MG63 (cell line): ENCODE results near the gene FOXA3. TPM values are rescaled to one million over a fixed set of nuclear protein-coding genes. Genes with fewer than 3 reads are reported as not detected.
A peak's percentile ranks its signal among the peaks of the same experiment; 100 is the strongest.

Experiments
- DNase-seq: peaks from one replicate; pipeline ENCODE4 v3.0.0-alpha.2; 2020
- H3K27me3 ChIP-seq: fragments of 250-450 bp; sonication (Bioruptor Pico); 2 replicates; pipeline ENCODE4 v1.5.1; 2020; ENCODE audit warnings: mild to moderate bottlenecking, moderate library complexity
- H3K36me3 ChIP-seq: fragments of 250-450 bp; sonication (Bioruptor Pico); 2 replicates; pipeline ENCODE4 v1.5.1; 2020; ENCODE audit warnings: mild to moderate bottlenecking, moderate library complexity
- H3K4me3 ChIP-seq: fragments of 250-450 bp; sonication (Bioruptor Pico); 2 replicates; pipeline ENCODE4 v1.5.1; 2020; ENCODE audit warnings: mild to moderate bottlenecking, moderate library complexity
- H3K9me3 ChIP-seq: fragments of 250-450 bp; sonication (Bioruptor Pico); 2 replicates; pipeline ENCODE4 v1.5.1; 2020; ENCODE audit warnings: mild to moderate bottlenecking, moderate library complexity
- total RNA-seq: library from RNA; depleted of rRNA; stranded (reverse); fragments of >200 nt; shearing (Covaris generic); gene quantifications from 2 replicates; pipeline ENCODE4 v1.2.3, GENCODE V29; 2014; ENCODE audit warnings: low replicate concordance

FOXA3 gene
- total RNA-seq, 1 experiment from 2014 or later, result not detected

- Histone ChIP-seq H3K4me3 (no peak overlapping the region), H3K9me3 (no peaks in the 10 kb centered on the region), H3K36me3 (peaks cover 35% of the 10 kb centered on the region), H3K27me3 (no peaks in the 10 kb centered on the region)
- DNase-seq, result no peak
Measured at GRCh38 chr19:45899253-45899652, 35.1 kb downstream of the FOXA3 start.

DNA sequence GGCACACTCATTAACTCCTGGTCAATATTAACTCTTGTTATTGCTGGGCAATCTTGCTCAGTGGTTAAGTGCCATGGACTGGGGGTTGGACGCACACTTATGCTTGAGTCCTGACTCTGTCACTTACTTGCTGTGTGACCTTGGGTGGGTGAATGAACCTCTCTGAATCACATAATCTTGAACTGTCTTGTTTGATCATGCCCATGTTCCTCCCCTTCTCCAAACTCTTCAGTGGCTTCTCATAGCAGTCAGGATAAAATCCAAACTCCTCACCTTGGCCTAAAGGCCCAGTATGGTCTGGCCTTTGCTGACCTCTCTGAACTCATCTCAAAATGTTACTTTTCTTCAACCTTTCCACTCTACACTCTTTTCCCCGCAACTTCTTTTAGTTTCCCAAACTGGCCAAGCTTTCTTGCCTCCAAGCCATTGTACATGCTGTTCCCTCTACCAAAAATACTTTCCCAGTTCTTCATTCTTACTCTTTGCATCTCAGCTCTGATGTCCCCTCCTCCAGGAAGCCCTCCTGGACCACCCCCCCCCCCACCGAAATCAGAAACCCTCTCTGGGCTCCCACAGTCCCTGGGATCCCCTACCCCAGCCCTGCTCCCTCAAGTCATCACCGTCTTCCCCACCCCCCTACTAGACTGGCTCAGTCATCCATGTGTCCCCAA is 35.9 kb downstream of the FOXA3 start:
- Histone ChIP-seq H3K4me3 (no peak overlapping the region), H3K36me3 (peaks cover 35% of the 10 kb centered on the region), H3K27me3 (no peaks in the 10 kb centered on the region), H3K9me3 (no peaks in the 10 kb centered on the region)
- no peak for DNase-seq

GRCh38 chr19:45900738-45901431 is 36.8 kb downstream of the FOXA3 start:
- Histone ChIP-seq H3K4me3 (peak overlapping the region; percentile 68), H3K36me3 (peaks cover 33% of the 10 kb centered on the region), H3K27me3 (no peaks in the 10 kb centered on the region), H3K9me3 (no peaks in the 10 kb centered on the region)
- DNase-seq, result no peak

DNA sequence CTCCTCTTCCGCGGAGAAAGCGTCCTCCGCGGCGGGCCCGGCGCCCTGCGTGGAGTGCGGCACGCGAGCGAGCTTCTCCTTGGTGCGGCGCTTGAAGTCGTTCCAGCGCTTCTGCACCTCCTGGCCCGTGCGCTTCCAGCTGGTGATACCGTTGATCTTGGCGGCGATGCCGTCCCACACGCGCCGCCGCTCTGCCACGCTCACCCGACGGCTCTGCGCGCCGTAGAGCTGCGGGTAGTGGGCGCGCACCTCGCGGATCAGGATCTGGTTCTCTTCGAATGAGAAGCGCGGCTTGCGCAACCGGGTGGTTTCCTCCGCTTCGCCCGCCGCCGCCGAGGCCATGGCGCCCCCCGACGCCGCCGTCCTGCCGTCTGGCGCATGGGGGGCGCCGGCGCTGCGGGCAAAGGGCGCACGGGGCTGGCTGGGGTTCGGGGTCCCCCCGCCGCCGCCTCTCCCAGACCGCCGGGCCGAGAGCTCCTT is 37.3 kb downstream of the FOXA3 start:
- DNase-seq, result peak; percentile 22
- H3K36me3 ChIP-seq, result peaks cover 33% of the 10 kb centered on the region
- no peaks in the 10 kb centered on the region for H3K27me3 ChIP-seq
- H3K4me3 ChIP-seq, result peak overlapping the region; percentile 68
- H3K9me3 ChIP-seq, result no peaks in the 10 kb centered on the region

DNA sequence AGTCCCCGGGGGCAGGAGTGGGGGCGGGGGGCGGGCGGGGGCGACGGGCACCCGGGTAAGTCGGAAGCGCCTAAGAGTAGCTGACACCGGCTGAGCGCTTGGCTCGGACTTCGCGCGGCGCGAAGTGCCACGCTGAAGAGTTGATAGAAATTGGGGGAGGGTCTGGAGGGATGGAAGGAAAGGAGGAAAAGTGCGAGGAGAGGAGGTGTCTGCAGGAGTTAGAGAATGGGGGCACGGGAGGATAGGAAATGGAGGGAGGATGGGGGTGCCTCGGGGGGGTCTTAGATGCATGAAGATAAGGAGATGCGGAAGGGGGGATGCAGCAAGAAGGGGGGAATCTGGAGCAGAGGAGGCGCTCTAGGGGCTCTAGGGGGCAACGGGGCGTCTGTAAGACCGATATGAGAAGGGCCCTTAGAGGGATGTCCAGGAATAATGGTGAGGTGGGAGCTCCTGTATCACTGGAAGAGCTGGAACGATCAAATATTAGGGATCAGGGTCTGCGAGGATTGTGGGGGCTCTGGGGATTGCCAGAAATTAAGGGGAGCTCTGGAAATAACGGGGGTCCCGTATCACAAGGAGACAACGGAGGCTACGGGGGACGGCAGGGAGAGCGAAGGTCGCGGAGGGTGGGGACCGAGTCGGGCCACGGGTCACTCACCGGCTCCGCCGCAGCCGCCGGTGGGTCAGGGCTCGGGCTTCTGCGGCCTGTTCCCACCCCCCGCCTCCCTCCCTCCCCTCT is 38.0 kb downstream of the FOXA3 start, which contains the start of gene MYPOP:
MYPOP (minus strand) TSS at position 702 of the 739 bp plus-strand sequence. CDS start 840 bp downstream, outside the sequence.
- no peak for DNase-seq
- Histone ChIP-seq H3K9me3 (no peaks in the 10 kb centered on the region), H3K27me3 (no peaks in the 10 kb centered on the region), H3K4me3 (peak within 1 kb of the TSS; percentile 68), H3K36me3 (peaks cover 30% of the 10 kb centered on the region)

DNA sequence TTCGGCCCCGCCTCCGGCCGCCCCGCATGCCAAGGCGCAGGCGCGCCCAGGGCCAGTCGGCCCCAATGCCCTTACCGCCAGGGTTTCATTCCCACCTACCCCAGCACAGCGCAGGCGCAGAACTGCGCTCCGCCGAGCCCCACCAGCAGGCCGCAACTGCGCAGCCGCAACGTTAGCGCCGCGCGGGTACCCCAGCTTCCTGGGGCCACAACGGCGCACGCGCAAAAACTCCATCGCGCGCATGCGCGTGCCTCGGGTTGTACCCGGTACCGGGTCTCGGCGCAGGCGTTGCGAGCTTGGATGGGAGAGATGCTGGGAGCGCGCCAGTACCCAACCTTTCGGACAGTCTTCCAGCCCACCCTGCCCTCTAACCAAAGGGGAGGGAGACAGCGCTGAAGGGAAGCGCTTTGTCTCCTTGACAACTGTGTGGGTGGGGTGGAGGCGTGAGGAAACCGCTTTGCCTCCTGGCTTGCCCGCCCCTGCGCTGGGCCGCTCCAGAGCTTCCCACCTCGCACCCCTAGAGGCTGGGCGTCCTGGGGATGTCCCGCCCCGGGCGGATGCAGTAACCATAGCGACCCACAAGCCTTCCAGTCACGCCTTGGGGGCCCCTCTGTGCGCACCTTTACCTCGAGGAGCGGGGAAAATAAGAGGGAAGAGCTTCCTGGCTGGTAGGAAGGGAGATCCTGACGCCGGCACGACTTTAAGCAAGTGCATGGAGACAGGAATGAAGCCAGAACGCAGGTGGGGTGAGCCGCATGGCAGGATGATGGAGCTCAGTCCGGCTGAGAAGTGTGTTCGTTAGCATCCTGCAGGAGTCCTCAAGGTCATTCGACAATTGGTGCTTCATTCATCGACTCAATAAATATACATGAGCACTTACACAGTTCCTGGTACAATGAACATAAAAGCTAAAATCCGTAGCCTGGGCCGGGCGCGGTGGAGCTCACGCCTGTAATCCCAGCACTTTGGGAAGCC is 38.8 kb downstream of the FOXA3 start:
- Histone ChIP-seq H3K9me3 (no peaks in the 10 kb centered on the region), H3K36me3 (peaks cover 25% of the 10 kb centered on the region), H3K4me3 (peak overlapping the region; percentile 68), H3K27me3 (no peaks in the 10 kb centered on the region)
- DNase-seq, result peak; percentile 97

- Histone ChIP-seq H3K4me3 (no peak overlapping the region), H3K27me3 (no peaks in the 10 kb centered on the region), H3K36me3 (peaks cover 8% of the 10 kb centered on the region), H3K9me3 (no peaks in the 10 kb centered on the region)
- no peak for DNase-seq
Measured at GRCh38 chr19:45905011-45905410, 40.9 kb downstream of the FOXA3 start.

- Histone ChIP-seq H3K27me3 (no peaks in the 10 kb centered on the region), H3K4me3 (no peak overlapping the region), H3K9me3 (no peaks in the 10 kb centered on the region), H3K36me3 (no peaks in the 10 kb centered on the region)
- DNase-seq, result peak; percentile 18
Measured at GRCh38 chr19:45906221-45906620, 42.1 kb downstream of the FOXA3 start.

DNA sequence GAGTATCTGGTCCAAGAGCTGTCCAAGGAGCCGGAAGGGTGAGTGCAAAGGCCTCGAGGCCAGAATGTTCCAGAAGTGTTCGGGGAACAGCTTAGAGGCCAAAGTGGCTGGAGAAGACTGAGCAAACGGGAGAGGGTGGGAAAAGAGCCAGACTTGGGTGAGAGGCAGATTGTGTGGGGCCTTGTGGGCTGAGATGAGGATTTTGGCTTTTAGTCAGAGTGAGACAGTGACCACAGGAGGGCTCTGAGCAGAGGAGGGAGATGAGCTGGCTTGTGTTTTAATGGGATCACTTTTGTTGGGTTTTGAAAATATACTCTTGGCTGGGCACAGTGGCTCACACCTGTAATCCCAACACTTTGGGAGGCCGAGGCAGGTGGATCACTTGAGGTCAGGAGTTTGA is 44.8 kb downstream of the FOXA3 start:
- Histone ChIP-seq H3K4me3 (no peak overlapping the region), H3K36me3 (no peaks in the 10 kb centered on the region), H3K9me3 (no peaks in the 10 kb centered on the region), H3K27me3 (no peaks in the 10 kb centered on the region)
- DNase-seq, result no peak

- Histone ChIP-seq H3K9me3 (no peaks in the 10 kb centered on the region), H3K36me3 (no peaks in the 10 kb centered on the region), H3K27me3 (peaks cover under 1% of the 10 kb centered on the region; the same call in 1 of the 2 replicates), H3K4me3 (no peak overlapping the region)
- DNase-seq, result no peak
Measured at GRCh38 chr19:45911291-45911690, 47.2 kb downstream of the FOXA3 start.

DNA sequence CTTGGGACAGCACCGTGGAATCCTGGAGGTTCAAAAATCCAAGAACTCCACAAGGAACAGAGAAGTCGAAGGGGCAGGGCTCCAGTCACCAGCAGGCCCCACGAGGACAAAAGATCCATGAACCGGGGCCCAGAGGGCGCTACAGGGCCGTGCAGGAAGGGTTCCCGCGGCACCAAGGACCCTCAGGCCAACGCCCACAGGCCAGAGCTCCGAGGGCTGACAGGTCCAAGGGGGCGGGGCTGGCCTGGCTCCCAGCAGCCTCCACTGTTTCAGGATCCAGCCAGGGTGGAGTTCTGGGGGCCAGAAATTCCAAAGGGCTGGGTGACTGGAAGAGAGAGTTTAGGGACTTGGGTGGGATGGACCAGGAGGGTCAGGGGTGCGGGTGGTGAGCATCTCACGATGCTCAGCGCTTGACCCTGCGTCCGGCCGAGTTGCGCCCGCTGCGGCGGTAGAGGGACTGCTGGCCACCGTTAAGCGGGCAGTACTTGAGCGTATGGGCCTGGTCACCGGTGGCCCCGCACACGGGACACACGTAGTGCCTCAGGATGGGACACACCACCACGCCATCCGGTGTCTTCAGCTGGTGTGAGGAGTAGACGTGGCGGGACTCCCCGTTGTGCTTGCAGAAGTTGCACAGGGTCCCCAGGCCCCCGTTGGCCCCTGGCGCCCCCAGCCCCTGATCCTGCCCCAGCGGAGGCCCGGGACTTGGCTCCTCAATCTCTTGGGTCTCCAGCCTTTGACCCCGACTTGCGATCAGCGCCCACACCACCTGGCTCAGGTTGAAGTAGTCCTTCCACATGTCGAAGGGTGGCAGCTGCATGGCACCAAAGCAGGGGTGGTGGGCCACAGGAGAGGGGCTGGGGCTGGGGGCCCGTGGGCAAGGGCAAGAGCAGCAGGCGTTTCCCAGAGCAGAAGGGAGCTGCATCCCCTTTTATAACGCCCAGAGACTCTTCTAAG is 50.0 kb downstream of the FOXA3 start, which contains the start of gene NANOS2:
NANOS2 (minus strand) TSS at position 905 of the 957 bp plus-strand sequence; CDS start at position 820, 85 bp downstream.
- Histone ChIP-seq H3K9me3 (no peaks in the 10 kb centered on the region), H3K27me3 (peaks cover 21% of the 10 kb centered on the region), H3K4me3 (no peak within 1 kb of the TSS), H3K36me3 (no peaks in the 10 kb centered on the region)
- peak; percentile 48 for DNase-seq

- H3K27me3 ChIP-seq, result peaks cover 35% of the 10 kb centered on the region
- no peaks in the 10 kb centered on the region for H3K36me3 ChIP-seq
- no peaks in the 10 kb centered on the region for H3K9me3 ChIP-seq
- DNase-seq, result no peak
- H3K4me3 ChIP-seq, result no peak overlapping the region
Measured at GRCh38 chr19:45917421-45918091, 53.4 kb downstream of the FOXA3 start.

- no peak for DNase-seq
- Histone ChIP-seq H3K27me3 (peaks cover 35% of the 10 kb centered on the region), H3K9me3 (no peaks in the 10 kb centered on the region), H3K4me3 (no peak overlapping the region), H3K36me3 (no peaks in the 10 kb centered on the region)
Measured at GRCh38 chr19:45918721-45919120, 54.6 kb downstream of the FOXA3 start.

GRCh38 chr19:45919678-45920077 is 55.6 kb downstream of the FOXA3 start:
- H3K27me3 ChIP-seq, result peaks cover 35% of the 10 kb centered on the region
- DNase-seq, result no peak
- no peaks in the 10 kb centered on the region for H3K9me3 ChIP-seq
- no peak overlapping the region for H3K4me3 ChIP-seq
- no peaks in the 10 kb centered on the region for H3K36me3 ChIP-seq

GRCh38 chr19:45920458-45920857 is 56.3 kb downstream of the FOXA3 start:
- DNase-seq, result no peak
- Histone ChIP-seq H3K9me3 (no peaks in the 10 kb centered on the region), H3K27me3 (peaks cover 35% of the 10 kb centered on the region), H3K36me3 (no peaks in the 10 kb centered on the region), H3K4me3 (no peak overlapping the region)
